ENCODE measurements around the gene ANKFN1. TPM values are rescaled to one million over a fixed set of nuclear protein-coding genes. Genes with fewer than 3 reads are reported as not detected.

ANKFN1 gene
- polyA plus RNA-seq, 1 experiment = 0.04 TPM

DNA sequence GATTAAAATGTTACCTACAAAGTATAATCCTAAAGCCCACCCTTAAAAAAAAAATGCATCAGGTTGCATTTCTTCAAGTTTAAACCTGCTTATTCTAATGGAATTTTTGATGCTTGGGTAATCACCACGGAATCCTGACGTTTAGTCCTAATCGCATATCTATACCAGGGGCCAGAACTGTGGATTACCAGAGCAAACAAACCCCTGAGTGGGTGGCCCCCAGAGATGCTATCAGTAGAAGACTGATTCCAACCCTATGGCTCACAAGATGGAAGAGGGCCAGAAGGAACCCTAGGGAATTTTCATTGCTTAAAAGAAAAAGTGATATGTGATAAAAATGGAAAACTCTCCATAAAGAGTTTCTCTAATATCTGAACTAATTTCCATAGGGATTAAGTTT lies 288.0 kb downstream of the ANKFN1 start:
- Histone ChIP-seq H3K4me3 (ENCODE audit: low read depth, low read length) (no peak overlapping the region), H3K9me3 (ENCODE audit: control insufficient read depth, insufficient read depth, low read length) (no peaks in the 10 kb centered on the region), H3K27ac (ENCODE audit: low read depth, low read length) (no peak overlapping the region), H3K27me3 (ENCODE audit: control insufficient read depth, insufficient read depth, low read length) (no peaks in the 10 kb centered on the region)
- TF ChIP-seq, protein P1, sequence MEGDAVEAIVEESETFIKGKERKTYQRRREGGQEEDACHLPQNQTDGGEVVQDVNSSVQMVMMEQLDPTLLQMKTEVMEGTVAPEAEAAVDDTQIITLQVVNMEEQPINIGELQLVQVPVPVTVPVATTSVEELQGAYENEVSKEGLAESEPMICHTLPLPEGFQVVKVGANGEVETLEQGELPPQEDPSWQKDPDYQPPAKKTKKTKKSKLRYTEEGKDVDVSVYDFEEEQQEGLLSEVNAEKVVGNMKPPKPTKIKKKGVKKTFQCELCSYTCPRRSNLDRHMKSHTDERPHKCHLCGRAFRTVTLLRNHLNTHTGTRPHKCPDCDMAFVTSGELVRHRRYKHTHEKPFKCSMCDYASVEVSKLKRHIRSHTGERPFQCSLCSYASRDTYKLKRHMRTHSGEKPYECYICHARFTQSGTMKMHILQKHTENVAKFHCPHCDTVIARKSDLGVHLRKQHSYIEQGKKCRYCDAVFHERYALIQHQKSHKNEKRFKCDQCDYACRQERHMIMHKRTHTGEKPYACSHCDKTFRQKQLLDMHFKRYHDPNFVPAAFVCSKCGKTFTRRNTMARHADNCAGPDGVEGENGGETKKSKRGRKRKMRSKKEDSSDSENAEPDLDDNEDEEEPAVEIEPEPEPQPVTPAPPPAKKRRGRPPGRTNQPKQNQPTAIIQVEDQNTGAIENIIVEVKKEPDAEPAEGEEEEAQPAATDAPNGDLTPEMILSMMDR (IDR thresholded peaks at IDR 0.05; ENCODE audit: low read depth, low read length) = no peak
- ChIA-PET POLR2A (no interaction called here), CTCF (interaction anchor here (0.7 to 1.0 kb wide), 3 partner anchors 58 to 544 kb away, joined by 3 to 4 read pairs (median 4); no protein-coding TSS in a partner anchor)
- DNase-seq (ENCODE audit: low read depth, low spot score) = peak; percentile 24

DNA sequence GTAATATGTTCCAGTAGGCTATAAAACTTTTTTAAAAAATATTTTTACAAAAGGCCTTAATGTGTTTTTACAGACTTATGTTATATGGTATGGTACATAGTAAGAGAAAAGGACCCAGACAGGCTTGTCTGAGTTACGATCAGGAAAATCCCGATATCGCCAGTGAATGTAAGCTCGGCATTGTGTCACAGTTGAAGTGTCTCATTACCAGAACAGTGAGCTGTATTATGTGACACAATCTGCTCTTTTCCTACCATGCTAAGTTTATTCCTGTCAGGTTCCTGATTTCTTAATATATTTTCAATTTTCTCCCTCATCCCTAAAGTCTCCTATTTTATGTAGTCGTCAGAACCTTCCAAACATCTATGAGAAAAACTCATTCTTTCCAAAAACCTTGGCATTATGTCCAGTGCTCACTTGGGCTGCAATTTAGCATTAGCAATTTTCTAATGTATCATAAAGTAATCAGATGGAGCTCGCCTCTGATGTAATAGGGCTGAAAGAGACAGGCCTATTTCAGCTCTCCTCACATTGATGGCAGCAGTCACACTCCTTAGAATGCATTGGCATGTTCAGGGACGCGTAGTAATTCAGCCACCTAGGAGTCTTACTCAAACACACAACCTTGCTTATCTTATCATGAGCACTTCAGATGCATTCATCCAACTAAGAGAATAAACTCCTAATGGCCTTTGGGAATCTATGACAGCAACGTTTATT lies 292.6 kb downstream of the ANKFN1 start:
- ChIA-PET CTCF (no interaction called here), POLR2A (no interaction called here)
- H3K27ac ChIP-seq (ENCODE audit: low read depth, low read length) = no peak overlapping the region
- H3K9me3 ChIP-seq (ENCODE audit: control insufficient read depth, insufficient read depth, low read length) = no peaks in the 10 kb centered on the region
- no peaks in the 10 kb centered on the region for H3K27me3 ChIP-seq (ENCODE audit: control insufficient read depth, insufficient read depth, low read length)
- H3K4me3 ChIP-seq (ENCODE audit: low read depth, low read length) = no peak overlapping the region
- TF ChIP-seq, protein P1 (IDR thresholded peaks at IDR 0.05; ENCODE audit: low read depth, low read length) = no peak
- DNase-seq (ENCODE audit: low read depth, low spot score) = no peak

DNA sequence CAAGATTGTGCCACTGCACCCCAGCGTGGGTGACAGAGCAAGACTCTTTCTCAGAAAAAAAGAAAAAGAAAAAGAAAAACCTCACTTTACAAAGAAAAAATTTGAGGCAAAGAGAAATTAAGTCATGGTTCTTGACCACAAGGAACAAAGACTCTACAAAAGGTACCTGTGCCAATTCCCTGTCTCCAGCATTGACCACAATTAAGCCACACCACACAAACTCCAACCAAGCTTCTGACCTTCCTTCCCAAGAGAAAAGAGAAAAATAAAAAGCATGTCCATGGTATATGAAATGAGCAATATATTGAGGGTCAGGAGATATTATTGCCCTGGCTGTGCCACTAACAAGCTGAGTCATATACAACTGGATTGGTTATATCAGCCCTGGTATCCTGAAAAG lies 293.9 kb downstream of the ANKFN1 start:
- CTCF ChIA-PET = interaction anchor here (0.6 kb wide), 1 partner anchor 9 kb away, joined by 5 read pairs; no protein-coding TSS in a partner anchor
- H3K9me3 ChIP-seq (ENCODE audit: control insufficient read depth, insufficient read depth, low read length) = no peaks in the 10 kb centered on the region
- POLR2A ChIA-PET = no interaction called here
- no peak overlapping the region for H3K4me3 ChIP-seq (ENCODE audit: low read depth, low read length)
- H3K27me3 ChIP-seq (ENCODE audit: control insufficient read depth, insufficient read depth, low read length) = no peaks in the 10 kb centered on the region
- TF ChIP-seq, protein P1 (IDR thresholded peaks at IDR 0.05; ENCODE audit: low read depth, low read length) = no peak
- H3K27ac ChIP-seq (ENCODE audit: low read depth, low read length) = no peak overlapping the region
- no peak for DNase-seq (ENCODE audit: low read depth, low spot score)

DNA sequence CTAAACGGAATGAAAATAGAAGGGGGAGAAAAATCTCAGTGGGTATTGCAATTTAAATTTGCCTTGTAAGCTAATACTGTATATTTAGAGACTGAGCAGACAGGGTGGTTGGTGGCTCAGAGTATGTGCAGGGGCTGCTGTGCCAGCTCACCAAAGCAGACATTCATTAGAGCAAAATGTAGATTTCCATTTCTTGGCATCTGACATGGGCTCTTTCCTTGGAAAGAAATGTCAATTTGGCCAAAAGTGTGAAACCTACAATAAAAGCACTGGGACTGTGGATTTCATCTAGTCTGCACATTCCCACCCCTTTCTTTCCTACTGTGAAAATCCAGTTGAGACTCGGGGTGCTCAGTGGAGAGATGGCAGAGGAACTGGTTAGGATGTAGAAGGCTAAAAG lies 295.1 kb downstream of the ANKFN1 start:
- no peak for DNase-seq (ENCODE audit: low read depth, low spot score)
- Histone ChIP-seq H3K27me3 (ENCODE audit: control insufficient read depth, insufficient read depth, low read length) (no peaks in the 10 kb centered on the region), H3K27ac (ENCODE audit: low read depth, low read length) (no peak overlapping the region), H3K9me3 (ENCODE audit: control insufficient read depth, insufficient read depth, low read length) (no peaks in the 10 kb centered on the region), H3K4me3 (ENCODE audit: low read depth, low read length) (no peak overlapping the region)
- CTCF ChIA-PET = no interaction called here
- TF ChIP-seq, protein P1 (IDR thresholded peaks at IDR 0.05; ENCODE audit: low read depth, low read length) = no peak
- POLR2A ChIA-PET = no interaction called here

DNA sequence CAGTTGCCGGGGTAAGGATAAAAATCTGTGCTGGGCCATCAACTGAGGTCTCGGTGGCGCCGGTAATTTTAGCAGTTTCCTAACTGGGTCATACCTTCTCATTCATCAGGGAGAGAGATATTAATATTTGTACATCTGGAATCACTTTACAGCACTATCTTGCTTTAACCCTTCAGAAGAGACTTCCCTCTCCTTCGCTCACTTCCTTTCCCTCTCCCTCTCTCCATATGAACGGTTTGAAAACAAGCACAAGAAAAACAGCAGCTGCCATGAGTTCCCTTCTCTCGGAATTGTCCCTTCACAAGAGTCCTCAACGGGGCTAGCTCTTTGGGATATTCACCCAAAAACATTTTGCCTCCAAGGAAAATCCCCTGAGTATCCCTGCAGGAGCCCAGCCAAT lies 295.9 kb downstream of the ANKFN1 start:
- no peak overlapping the region for H3K27ac ChIP-seq (ENCODE audit: low read depth, low read length)
- no peaks in the 10 kb centered on the region for H3K27me3 ChIP-seq (ENCODE audit: control insufficient read depth, insufficient read depth, low read length)
- ChIA-PET CTCF (no interaction called here), POLR2A (no interaction called here)
- no peak overlapping the region for H3K4me3 ChIP-seq (ENCODE audit: low read depth, low read length)
- no peaks in the 10 kb centered on the region for H3K9me3 ChIP-seq (ENCODE audit: control insufficient read depth, insufficient read depth, low read length)
- DNase-seq (ENCODE audit: low read depth, low spot score) = no peak
- TF ChIP-seq, protein P1 (IDR thresholded peaks at IDR 0.05; ENCODE audit: low read depth, low read length) = no peak

All from AG04450 (cell line).